HepG2 (cell line): Measurements from ENCODE around the gene LRP1B. TPM values are rescaled to one million over a fixed set of nuclear protein-coding genes. Genes with fewer than 3 reads are reported as not detected.

ENCODE experiments used
- ATAC-seq: fragments of 200-7000 bp; cut with Tn5 transposase; 3 replicates; pipeline ENCODE4 v1.9.1; 2020; ENCODE audit warnings: mild to moderate bottlenecking, moderate library complexity
- BruUV-seq: library from RNA; stranded (reverse); fragments of 400-500 nt; replicated peaks from 2 replicates; lab custom pipeline; 2021; lab: Mats Ljungman, UMichigan
- CTCF ChIA-PET: fragments of 300-600 bp; formaldehyde crosslinking; extraction: SDS; loops from one replicate; lab custom pipeline; 2021; ENCODE audit warnings: low total read pairs, inconsistent platforms, low intra/inter-chr PET ratio; lab: Yijun Ruan, JAX
- POLR2A ChIA-PET: fragments of 350-600 bp; sonication (Branson Sonifier 250); formaldehyde crosslinking; loops from one replicate; lab custom pipeline; 2020; ENCODE audit warnings: antibody characterized with exemption, inconsistent platforms; lab: Yijun Ruan, JAX
- DNase-seq: peaks from one replicate; pipeline ENCODE4 v3.0.0-alpha.2; 2015; ENCODE audit warnings: low spot score
- FAIRE-seq: peaks from 3 replicates; lab custom pipeline; 2011; peaks lifted over from hg19 to GRCh38; lab: Jason Lieb, UNC
- H2AFZ ChIP-seq: one replicate; pipeline ENCODE4 v1.6.1; 2011; ENCODE audit warnings: low read length, inconsistent platforms
- H3K27ac ChIP-seq: fragments of 300-600 bp; 3 replicates; pipeline ENCODE4 v1.8.0; 2011; ENCODE audit warnings: mixed run types, mild to moderate bottlenecking, mixed read lengths, low read length, inconsistent platforms; ENCODE audit not compliant: insufficient read depth; ENCODE audit errors: extremely low read length
- H3K27me3 ChIP-seq, 2 experiments: fragments of 200-600 bp in 1 of 2; 2 replicates in 1 of 2; 3 replicates in 1 of 2; pipeline versions ENCODE4 v1.6.0 to v1.8.0; 2011; ENCODE audit warnings: low read length in 2 of 2, mild to moderate bottlenecking in 2 of 2, moderate library complexity in 2 of 2, inconsistent platforms in 1 of 2; ENCODE audit not compliant: insufficient read depth in 2 of 2, control insufficient read depth in 1 of 2
- H3K36me3 ChIP-seq, 2 experiments: fragments of 200-600 bp in 1 of 2; replicated peaks in 1 of 2; 2 replicates in 1 of 2; 3 replicates in 1 of 2; pipeline versions ENCODE4 v1.5.1 to v1.8.0; 2011; ENCODE audit warnings: low read length in 2 of 2, inconsistent platforms in 1 of 2; ENCODE audit not compliant: insufficient read depth in 2 of 2, control insufficient read depth in 1 of 2
- H3K4me1 ChIP-seq: 2 replicates; pipeline ENCODE4 v1.5.1; 2012; ENCODE audit warnings: low read length, inconsistent platforms; ENCODE audit not compliant: insufficient read depth
- H3K4me2 ChIP-seq: 2 replicates; pipeline ENCODE4 v1.6.0; 2011; ENCODE audit warnings: low read depth, low read length, inconsistent platforms
- H3K4me3 ChIP-seq, 3 experiments: fragments of 200-600 bp in 1 of 3; sonication (generic), shearing (Covaris generic) in 1 of 3; replicated peaks in 1 of 3; 2 replicates each; pipeline ENCODE4 v1.5.1; 2011 to 2016; ENCODE audit warnings: low read length in 3 of 3, inconsistent platforms in 2 of 3, low read depth in 2 of 3, mild to moderate bottlenecking in 2 of 3, control low read depth in 1 of 3, mixed read lengths in 1 of 3; ENCODE audit not compliant: insufficient read depth in 1 of 3
- H3K79me2 ChIP-seq: one replicate; pipeline ENCODE4 v1.6.1; 2011; ENCODE audit warnings: low read length, inconsistent platforms; ENCODE audit not compliant: insufficient read depth
- H3K9ac ChIP-seq: 2 replicates; pipeline ENCODE4 v1.6.0; 2011; ENCODE audit warnings: mild to moderate bottlenecking, low read depth, low read length, inconsistent platforms; ENCODE audit not compliant: insufficient read depth
- H3K9me3 ChIP-seq: 2 replicates; pipeline ENCODE4 v1.5.1; 2012; ENCODE audit warnings: mild to moderate bottlenecking, low read length
- H4K20me1 ChIP-seq: 2 replicates; pipeline ENCODE4 v1.6.0; 2011; ENCODE audit warnings: inconsistent platforms, mild to moderate bottlenecking, low read length, moderate library complexity; ENCODE audit not compliant: insufficient read depth
- ATF4 ChIP-seq, 2 experiments: fragments of 450-650 bp in 1 of 2; sonication (generic) in 1 of 2; formaldehyde crosslinking; IDR thresholded peaks; 2 replicates each; pipeline versions ENCODE4 v1.5.0 to v1.8.0; 2020 to 2022; ENCODE audit warnings: mild to moderate bottlenecking in 1 of 2, missing genetic modification reagents in 1 of 2
- ATF7 ChIP-seq, 2 experiments: fragments of 450-650 bp in 1 of 2; sonication (generic) in 1 of 2; formaldehyde crosslinking in 1 of 2; IDR thresholded peaks; 2 replicates each; pipeline versions ENCODE4 v1.4.0 to v1.6.1; 2016 to 2020; ENCODE audit warnings: antibody characterized with exemption in 1 of 2, mild to moderate bottlenecking in 1 of 2, missing genetic modification reagents in 1 of 2
- DPF2 ChIP-seq: sonication (generic); formaldehyde crosslinking; IDR thresholded peaks from 2 replicates; pipeline ENCODE4 v1.4.0; 2020; ENCODE audit warnings: mild to moderate bottlenecking, low read depth, missing genetic modification reagents, borderline replicate concordance
- FOXA3 ChIP-seq: IDR thresholded peaks from 2 replicates; pipeline ENCODE4 v1.6.1; 2016; ENCODE audit warnings: missing genetic modification reagents, missing compliant biosample characterization
- KDM1A ChIP-seq: IDR thresholded peaks from 2 replicates; pipeline ENCODE4 v1.6.1; 2016; ENCODE audit warnings: missing compliant biosample characterization
- MAFG ChIP-seq: sonication (generic); formaldehyde crosslinking; IDR thresholded peaks from 2 replicates; pipeline ENCODE4 v1.5.1; 2020; ENCODE audit warnings: mild to moderate bottlenecking, missing genetic modification reagents
- MEIS1 ChIP-seq: sonication (generic); formaldehyde crosslinking; IDR thresholded peaks from 2 replicates; pipeline ENCODE4 v1.9.0; 2021; ENCODE audit warnings: mild to moderate bottlenecking, missing genetic modification reagents, moderate library complexity, borderline replicate concordance
- NCOA1 ChIP-seq: sonication (generic); formaldehyde crosslinking; IDR thresholded peaks from 2 replicates; pipeline ENCODE4 v1.9.0; 2021; ENCODE audit warnings: missing genetic modification reagents
- NFATC3 ChIP-seq: sonication (generic); formaldehyde crosslinking; IDR thresholded peaks from 2 replicates; pipeline ENCODE4 v1.5.1; 2020; ENCODE audit warnings: mild to moderate bottlenecking, missing genetic modification reagents
- SP140L ChIP-seq: sonication (generic); formaldehyde crosslinking; IDR thresholded peaks from 2 replicates; pipeline ENCODE4 v1.4.0; 2020; ENCODE audit warnings: missing genetic modification reagents, borderline replicate concordance
- TRIM22 ChIP-seq: fragments of 450-650 bp; IDR thresholded peaks from 2 replicates; pipeline ENCODE4 v1.6.1; 2017
- ZHX1 ChIP-seq: sonication (generic); formaldehyde crosslinking; IDR thresholded peaks from 2 replicates; pipeline ENCODE4 v1.8.1; 2022; ENCODE audit warnings: low read depth, mild to moderate bottlenecking, missing genetic modification reagents
- ZNF260 ChIP-seq: sonication (generic); formaldehyde crosslinking; IDR thresholded peaks from 2 replicates; pipeline ENCODE4 v1.4.0; 2020; ENCODE audit warnings: missing genetic modification reagents, low read depth, mild to moderate bottlenecking, borderline replicate concordance
- ZNF326 ChIP-seq: sonication (generic); formaldehyde crosslinking; IDR thresholded peaks from 2 replicates; pipeline ENCODE4 v1.4.0; 2020; ENCODE audit warnings: missing genetic modification reagents, borderline replicate concordance
- ZNF362 ChIP-seq: sonication (generic); formaldehyde crosslinking; IDR thresholded peaks from 2 replicates; pipeline ENCODE4 v1.4.0; 2020; ENCODE audit warnings: missing genetic modification reagents, mild to moderate bottlenecking, borderline replicate concordance
- ZNF383 ChIP-seq: sonication (generic); formaldehyde crosslinking; IDR thresholded peaks from 2 replicates; pipeline ENCODE4 v1.4.0; 2020; ENCODE audit warnings: missing genetic modification reagents, mild to moderate bottlenecking, borderline replicate concordance
- ZNF770 ChIP-seq: sonication (generic); formaldehyde crosslinking; IDR thresholded peaks from 2 replicates; pipeline ENCODE4 v1.5.0; 2020; ENCODE audit warnings: mild to moderate bottlenecking, missing genetic modification reagents
- WGBS: methylation state at CpG from one replicate; pipeline ENCODE4 v1.1.6; 2017; ENCODE audit warnings: low lambda C conversion rate; 5-methylcytosine and 5-hydroxymethylcytosine counted together
- in situ Hi-C: cut with HindIII; loops from 2 replicates; pipeline ENCODE4 v1.10.0; 2017; ENCODE audit warnings: low pct_unique_long_range_greater_than_20kb; ENCODE audit not compliant: extremely low pct_ligation_motif_present
- intact Hi-C: fragments of 100-400 bp; cut with micrococcal nuclease; formaldehyde crosslinking; loops from one replicate; pipeline ENCODE4 v1.10.0; 2022; ENCODE audit not compliant: unreplicated experiment
- polyA plus RNA-seq, 8 experiments: library from polyadenylated mRNA; depleted of rRNA in 3 of 8; stranded (reverse) in 7 of 8; unstranded in 1 of 8; fragments of >200 nt; fragmentation: Illumina TruSeq in 4 of 8; extraction: Trizol in 4 of 8; gene quantifications; 2 replicates each; pipeline versions ENCODE4 v1.2.1 to v1.2.3, GENCODE V29; 2011 to 2016; ENCODE audit warnings: low read depth in 4 of 8, missing spikeins in 1 of 8, mixed read lengths in 1 of 8; ENCODE audit not compliant: insufficient read depth in 1 of 8
- total RNA-seq, 5 experiments: library from RNA; depleted of rRNA; stranded (reverse); fragments of >200 nt; fragmentation: Illumina TruSeq; extraction: Trizol; gene quantifications; 2 replicates each; pipeline ENCODE4 v1.2.3, GENCODE V29; 2016; ENCODE audit warnings: low read depth in 1 of 5

LRP1B gene
- total and polyA plus RNA-seq, 2 of the 13 experiments (the other 11 are each of a cell fraction or from before 2014, with no cell fraction given): 0.04 TPM; not detected in 1

- no peaks in the 10 kb centered on the region for H3K79me2 ChIP-seq
- no TSS peak for BruUV-seq
- H4K20me1 ChIP-seq: no peaks in the 10 kb centered on the region
- FAIRE-seq: no peak
- ChIA-PET POLR2A (no interaction called here), CTCF (no interaction called here)
- in situ Hi-C loops: no loop called here
- 27% methylated on average over 4 of the region's 4 CpGs for WGBS
- H3K27me3 ChIP-seq: no peaks in the 10 kb centered on the region
- H3K4me1 ChIP-seq: no peaks in the 10 kb centered on the region
- H3K4me2 ChIP-seq: no peak overlapping the region
- no peaks in the 10 kb centered on the region for H3K9me3 ChIP-seq
- no peak overlapping the region for H3K27ac ChIP-seq
- H3K36me3 ChIP-seq: no peaks in the 10 kb centered on the region
- H3K9ac ChIP-seq: no peak overlapping the region
- intact Hi-C loops: no loop called here
- H3K4me3 ChIP-seq: no peak overlapping the region
- no peak for ATAC-seq
- H2AFZ ChIP-seq: no peak overlapping the region
- DNase-seq: no peak
- TF ChIP-seq NCOA1 (CRISPR knock-in tag): no peak
- no peak for TF ChIP-seq ZNF260 (CRISPR knock-in tag)
- no peak for TF ChIP-seq ZNF362 (CRISPR knock-in tag)
- no peak for TF ChIP-seq DPF2 (CRISPR knock-in tag)
- no peak for TF ChIP-seq ZHX1 (CRISPR knock-in tag)
- no peak for TF ChIP-seq ZNF326 (CRISPR knock-in tag)
- no peak for TF ChIP-seq NFATC3
- no peak for TF ChIP-seq ZNF383 (CRISPR knock-in tag)
- no peak for TF ChIP-seq MAFG (CRISPR knock-in tag)
- TF ChIP-seq MEIS1 (CRISPR knock-in tag): no peak
- no peak for TF ChIP-seq SP140L (CRISPR knock-in tag)
- TF ChIP-seq ZNF770 (CRISPR knock-in tag): no peak
- no peak for TF ChIP-seq FOXA3 (CRISPR knock-in tag)
- no peak for TF ChIP-seq ATF7 (IDR thresholded peaks at IDR 0.05)
- TF ChIP-seq ATF7 (CRISPR knock-in tag; IDR thresholded peaks at IDR 0.05): no peak
- TF ChIP-seq TRIM22: no peak
- TF ChIP-seq KDM1A: no peak
- TF ChIP-seq ATF4 (CRISPR knock-in tag; IDR thresholded peaks at IDR 0.05): no peak
These were observed 72.7 kb downstream of the LRP1B start for GRCh38 chr2:142058149-142058548.
